ENCODE results near the gene KHDC1. TPM values are rescaled to one million over a fixed set of nuclear protein-coding genes. Genes with fewer than 3 reads are reported as not detected.
"Not testable (repeated sequence)": the region's sequence is repeated elsewhere in the genome, so short reads cannot be mapped to it uniquely, and the experiment has no call there.

KHDC1 gene
- total and polyA plus RNA-seq, 7 donors = 0.95 to 2.1 (median 1.5) TPM; not detected in 1

GRCh38 chr6:73234733-73235132 is 28.3 kb downstream of the KHDC1 start:
- 83 to 94% methylated on average over 1 of the region's 1 CpG for WGBS, 2 donors

GRCh38 chr6:73233971-73234370 is 29.0 kb downstream of the KHDC1 start:
- H3K4me1 ChIP-seq; H3K27me3 ChIP-seq; intact Hi-C loops (cut with DNase I); H3K36me3 ChIP-seq; H3K9me3 ChIP-seq; DNase-seq; H3K4me3 ChIP-seq; H3K27ac ChIP-seq: not testable (repeated sequence)
- 68 to 71% methylated on average over 3 of the region's 3 CpGs for WGBS, 2 donors

More at GRCh38 chr6:73234733-73235132, 28.3 kb downstream of the KHDC1 start:
- no peak for DNase-seq
- intact Hi-C loops (cut with DNase I) = no loop called here
- H3K4me3 ChIP-seq = no peak overlapping the region
- no peaks in the 10 kb centered on the region for H3K27me3 ChIP-seq
- no peak overlapping the region for H3K27ac ChIP-seq
- H3K36me3 ChIP-seq = no peaks in the 10 kb centered on the region
- H3K4me1 ChIP-seq = no peaks in the 10 kb centered on the region
- TF ChIP-seq CTCF (IDR thresholded peaks at IDR 0.05) (no peak), EP300 (IDR thresholded peaks at IDR 0.05) (no peak), POLR2AphosphoS5 (IDR thresholded peaks at IDR 0.05) (no peak), POLR2A (IDR thresholded peaks at IDR 0.05) (no peak)
- no peaks in the 10 kb centered on the region for H3K9me3 ChIP-seq

- Histone ChIP-seq H3K4me3 (no peak overlapping the region), H3K4me1 (no peaks in the 10 kb centered on the region), H3K9me3 (no peaks in the 10 kb centered on the region), H3K27ac (no peak overlapping the region), H3K27me3 (no peaks in the 10 kb centered on the region), H3K36me3 (no peaks in the 10 kb centered on the region)
- 82 to 85% methylated on average over 6 of the region's 6 CpGs for WGBS, 2 donors
- intact Hi-C loops (cut with DNase I) = no loop called here
- DNase-seq = no peak
- TF ChIP-seq POLR2AphosphoS5 (IDR thresholded peaks at IDR 0.05) (no peak), CTCF (IDR thresholded peaks at IDR 0.05) (no peak), POLR2A (IDR thresholded peaks at IDR 0.05) (no peak), EP300 (IDR thresholded peaks at IDR 0.05) (no peak)
Observed at GRCh38 chr6:73233048-73233447, 29.9 kb downstream of the KHDC1 start.

- Histone ChIP-seq H3K27me3 (no peaks in the 10 kb centered on the region), H3K27ac (no peak overlapping the region), H3K36me3 (no peaks in the 10 kb centered on the region), H3K4me3 (no peak overlapping the region), H3K4me1 (no peaks in the 10 kb centered on the region), H3K9me3 (no peaks in the 10 kb centered on the region)
- intact Hi-C loops (cut with DNase I) = no loop called here
- no peak for DNase-seq
- WGBS, 2 donors = 25 to 36% methylated on average over 1 of the region's 1 CpG
- no peak for TF ChIP-seq POLR2A (IDR thresholded peaks at IDR 0.05)
- no peak for TF ChIP-seq EP300 (IDR thresholded peaks at IDR 0.05)
- no peak for TF ChIP-seq CTCF (IDR thresholded peaks at IDR 0.05)
- no peak for TF ChIP-seq POLR2AphosphoS5 (IDR thresholded peaks at IDR 0.05)
Observed at GRCh38 chr6:73231986-73232391, 31.0 kb downstream of the KHDC1 start.

GRCh38 chr6:73227606-73228255 is 35.3 kb downstream of the KHDC1 start:
- no peaks in the 10 kb centered on the region for H3K36me3 ChIP-seq
- WGBS, 2 donors = 83 to 91% methylated on average over 3 of the region's 3 CpGs
- no peak overlapping the region for H3K4me3 ChIP-seq
- TF ChIP-seq EP300 (IDR thresholded peaks at IDR 0.05) (no peak), POLR2A (IDR thresholded peaks at IDR 0.05) (no peak), POLR2AphosphoS5 (IDR thresholded peaks at IDR 0.05) (no peak), CTCF (IDR thresholded peaks at IDR 0.05) (no peak)
- no peaks in the 10 kb centered on the region for H3K4me1 ChIP-seq
- H3K27me3 ChIP-seq = no peaks in the 10 kb centered on the region
- no peaks in the 10 kb centered on the region for H3K9me3 ChIP-seq
- intact Hi-C loops (cut with DNase I) = no loop called here
- DNase-seq = no peak
- no peak overlapping the region for H3K27ac ChIP-seq

Measured in sigmoid colon (tissue), 7 donors.